ENCODE data around the gene MOV10. TPM values are rescaled to one million over a fixed set of nuclear protein-coding genes. Genes with fewer than 3 reads are reported as not detected.

MOV10 gene
- total and polyA plus RNA-seq, 9 of the 15 experiments (the other 6 are each of a cell fraction or from before 2014, with no cell fraction given), result 16.7 to 105 (median 49.5) TPM

- peak; percentile 91 for TF ChIP-seq REST (IDR thresholded peaks at IDR 0.05; ENCODE audit: borderline replicate concordance)
- TF ChIP-seq REST (CRISPR knock-in tag; IDR thresholded peaks at IDR 0.05; ENCODE audit: low read depth), result no peak
- TF ChIP-seq SNIP1 (IDR thresholded peaks at IDR 0.05; ENCODE audit: low read depth), result no peak
- TF ChIP-seq ZNF232 (CRISPR knock-in tag; IDR thresholded peaks at IDR 0.05), result no peak
- TF ChIP-seq ZNF282 (CRISPR knock-in tag; IDR thresholded peaks at IDR 0.05), result no peak
- no peak for TF ChIP-seq ZNF507 (tag; conservative IDR thresholded peaks at IDR 0.05)
- TF ChIP-seq IRF9 (tag; IDR thresholded peaks at IDR 0.05), result 0 out of 2 replicates have a peak, but pooled peaks have one; percentile 14
- TF ChIP-seq STAG1 (CRISPR knock-in tag; IDR thresholded peaks at IDR 0.05; ENCODE audit: borderline replicate concordance), result peak; percentile 100
- TF ChIP-seq RBBP5 (IDR thresholded peaks at IDR 0.05; ENCODE audit: borderline replicate concordance, insufficient read depth, low read length, poor library complexity, severe bottlenecking), result peak; percentile 37
- peak; percentile 65; the same call in 1 of the 2 replicates for TF ChIP-seq KLF16 (IDR thresholded peaks at IDR 0.05)
- TF ChIP-seq HDGF (IDR thresholded peaks at IDR 0.05), result peak; percentile 29; the same call in 1 of the 2 replicates
- no peak for TF ChIP-seq ELF1 (tag; IDR thresholded peaks at IDR 0.05)
- 0 out of 2 replicates have a peak, but pooled peaks have one; percentile 31 for TF ChIP-seq KLF13 (tag; IDR thresholded peaks at IDR 0.05; ENCODE audit: borderline replicate concordance, low read depth)
- 0 out of 4 replicates have a peak, but pooled peaks of 1 of the 2 experiments have one; percentile 69 for TF ChIP-seq UBTF (IDR thresholded peaks at IDR 0.05; ENCODE audit: borderline replicate concordance in 1 of 2, low read depth in 2 of 2, low read length in 2 of 2)
- TF ChIP-seq GTF2E2 (tag; IDR thresholded peaks at IDR 0.05), result no peak
- TF ChIP-seq ZEB2 (IDR thresholded peaks at IDR 0.05), result 0 out of 2 replicates have a peak, but pooled peaks have one; percentile 21
- TF ChIP-seq NR4A1 (CRISPR knock-in tag; IDR thresholded peaks at IDR 0.05), result 0 out of 2 replicates have a peak, but pooled peaks have one; percentile 31
- TF ChIP-seq NR4A1 (tag; IDR thresholded peaks at IDR 0.05), result no peak
Observed at GRCh38 chr1:112716133-112716720, 41.8 kb downstream of the MOV10 start (continued).
